GM19099 (cell line): ENCODE results near the gene SMIM26.

Source experiments
- POLR2A ChIP-seq: IDR thresholded peaks from 3 replicates; pipeline ENCODE4 v1.6.1; 2011; ENCODE audit warnings: low read depth; ENCODE audit not compliant: insufficient read length; ENCODE audit errors: extremely low read depth

SMIM26 gene

DNA sequence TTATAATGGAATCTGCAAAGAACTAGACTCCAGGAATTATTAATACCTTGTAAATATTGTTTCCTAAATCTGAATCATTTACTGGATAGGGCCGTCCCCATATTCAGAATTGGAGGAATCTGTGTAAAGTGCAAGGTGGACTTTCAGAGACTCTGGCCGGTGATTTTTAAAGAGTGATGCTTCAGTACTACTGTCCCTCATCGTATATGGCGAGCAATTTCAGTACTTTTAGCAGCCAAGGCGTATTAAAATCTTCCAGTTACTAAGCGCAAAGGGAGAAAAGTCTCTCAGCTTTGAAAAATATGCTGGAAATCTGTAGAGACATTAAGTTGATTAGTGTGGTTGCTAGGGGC lies 483 bp downstream of the SMIM26 start:
- TF ChIP-seq POLR2A: no peak

DNA sequence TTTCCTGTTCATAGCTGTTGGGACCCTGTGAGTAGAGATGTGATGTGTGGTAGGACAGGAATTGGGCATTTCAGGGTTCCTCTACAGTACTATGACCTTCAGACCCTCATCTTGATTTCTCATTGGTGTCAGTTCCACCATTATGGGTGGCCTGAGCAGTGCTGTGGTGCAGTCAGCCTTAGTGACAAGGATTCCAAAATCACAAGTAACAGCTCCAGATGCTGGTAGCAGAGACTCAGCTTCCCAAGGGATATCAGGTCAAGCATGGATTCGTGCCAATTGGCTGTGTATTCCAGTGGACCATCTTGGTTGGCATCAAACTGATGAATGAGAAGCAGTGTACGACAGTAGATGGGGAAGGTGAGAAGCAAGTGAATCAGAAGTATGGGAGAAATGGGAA lies 3.8 kb downstream of the SMIM26 start:
- TF ChIP-seq POLR2A: no peak

DNA sequence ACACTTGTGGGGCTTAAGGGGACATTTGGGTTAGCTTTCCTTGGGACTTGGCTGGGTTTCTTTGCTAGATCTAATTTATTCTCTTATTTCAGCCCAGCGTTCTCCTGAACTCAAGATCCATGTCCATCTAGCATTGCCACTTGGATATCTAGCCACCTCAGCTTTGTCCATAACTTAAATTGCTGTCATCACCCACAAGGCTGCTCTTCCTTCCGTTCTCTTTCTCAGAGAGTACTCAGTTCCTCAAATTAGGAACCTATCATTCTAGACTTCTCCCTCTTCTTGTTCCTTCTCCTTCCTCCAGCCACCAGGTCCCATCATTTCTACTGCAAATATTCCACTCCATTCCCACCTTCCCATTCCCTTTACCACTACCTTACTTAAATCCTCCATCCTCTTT lies 4.3 kb downstream of the SMIM26 start:
- no peak for TF ChIP-seq POLR2A

DNA sequence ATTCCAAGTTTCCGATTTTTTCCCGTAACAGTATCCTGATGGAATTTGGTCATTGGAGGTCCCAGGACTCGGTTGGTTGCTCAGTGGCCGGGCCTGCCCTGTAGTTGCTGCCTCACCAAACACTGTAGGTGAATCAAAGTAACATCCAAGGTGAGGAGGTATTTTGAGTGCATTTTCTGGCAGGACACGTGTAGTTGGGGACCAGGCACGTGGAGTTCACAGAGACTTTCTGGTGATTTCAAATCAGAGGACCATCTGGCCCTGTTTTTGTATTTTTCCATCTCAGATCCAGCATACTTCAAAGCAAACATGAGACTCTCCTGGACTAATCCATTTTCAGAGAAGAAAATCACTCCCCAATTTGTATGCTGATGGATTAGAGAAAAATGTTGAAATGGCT lies 10.7 kb downstream of the SMIM26 start:
- no peak for TF ChIP-seq POLR2A

DNA sequence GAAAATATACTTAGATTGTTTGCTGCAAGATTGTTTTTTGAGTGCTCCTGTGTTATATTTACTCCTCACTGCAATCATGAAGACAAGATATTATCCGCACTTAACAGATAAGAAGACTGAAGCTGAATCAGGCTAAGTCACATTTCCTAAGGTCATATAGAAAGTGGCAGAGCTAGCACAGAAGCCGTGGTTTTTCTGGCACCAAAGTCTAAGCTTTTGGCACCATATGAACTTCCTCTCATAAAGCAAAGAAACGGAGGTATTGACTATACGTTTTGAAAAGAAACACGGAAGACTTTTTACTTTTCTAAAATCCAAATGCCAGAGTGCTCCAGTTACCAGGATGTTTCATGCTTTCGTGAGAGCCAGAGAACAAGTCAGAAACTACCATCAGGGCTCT lies 11.3 kb downstream of the SMIM26 start:
- no peak for TF ChIP-seq POLR2A

DNA sequence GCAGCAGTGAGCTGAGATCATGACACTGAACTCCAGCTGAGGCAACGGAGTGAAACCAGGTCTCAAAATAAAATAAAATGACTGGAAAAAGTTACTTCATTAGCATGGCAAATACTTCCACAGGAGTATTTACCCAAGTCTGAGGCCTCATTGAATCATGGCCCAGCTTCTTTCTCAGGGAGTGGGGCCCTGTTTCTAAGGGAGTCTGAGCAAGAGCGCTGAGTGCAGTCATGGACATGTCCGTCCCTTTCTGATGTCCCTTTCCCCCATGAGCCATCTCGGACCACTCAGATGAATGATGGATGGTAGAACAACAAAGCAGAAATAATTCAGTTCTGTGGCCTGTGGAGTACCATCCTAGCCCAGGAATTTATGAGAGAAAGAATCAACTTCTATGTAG lies 12.8 kb downstream of the SMIM26 start:
- TF ChIP-seq POLR2A: no peak

DNA sequence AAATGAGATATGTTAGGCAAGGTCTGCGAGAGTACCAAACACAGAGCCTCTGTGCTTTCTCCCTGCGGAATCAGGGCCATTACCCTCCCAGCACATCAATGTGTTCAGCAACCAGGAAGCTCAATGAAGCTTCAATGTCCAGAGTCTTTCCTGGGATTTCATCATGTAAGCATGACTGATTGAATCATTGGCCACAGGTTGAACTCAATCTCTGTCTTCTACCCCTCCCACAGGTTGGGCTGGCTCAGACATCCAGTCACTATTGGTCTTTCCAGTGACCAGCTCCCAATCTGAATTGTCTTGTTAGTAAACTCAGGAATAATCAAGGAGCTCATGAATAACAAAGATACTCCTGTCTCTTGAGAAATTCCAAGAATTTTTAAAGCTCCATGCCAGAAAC lies 17.9 kb downstream of the SMIM26 start:
- no peak for TF ChIP-seq POLR2A

DNA sequence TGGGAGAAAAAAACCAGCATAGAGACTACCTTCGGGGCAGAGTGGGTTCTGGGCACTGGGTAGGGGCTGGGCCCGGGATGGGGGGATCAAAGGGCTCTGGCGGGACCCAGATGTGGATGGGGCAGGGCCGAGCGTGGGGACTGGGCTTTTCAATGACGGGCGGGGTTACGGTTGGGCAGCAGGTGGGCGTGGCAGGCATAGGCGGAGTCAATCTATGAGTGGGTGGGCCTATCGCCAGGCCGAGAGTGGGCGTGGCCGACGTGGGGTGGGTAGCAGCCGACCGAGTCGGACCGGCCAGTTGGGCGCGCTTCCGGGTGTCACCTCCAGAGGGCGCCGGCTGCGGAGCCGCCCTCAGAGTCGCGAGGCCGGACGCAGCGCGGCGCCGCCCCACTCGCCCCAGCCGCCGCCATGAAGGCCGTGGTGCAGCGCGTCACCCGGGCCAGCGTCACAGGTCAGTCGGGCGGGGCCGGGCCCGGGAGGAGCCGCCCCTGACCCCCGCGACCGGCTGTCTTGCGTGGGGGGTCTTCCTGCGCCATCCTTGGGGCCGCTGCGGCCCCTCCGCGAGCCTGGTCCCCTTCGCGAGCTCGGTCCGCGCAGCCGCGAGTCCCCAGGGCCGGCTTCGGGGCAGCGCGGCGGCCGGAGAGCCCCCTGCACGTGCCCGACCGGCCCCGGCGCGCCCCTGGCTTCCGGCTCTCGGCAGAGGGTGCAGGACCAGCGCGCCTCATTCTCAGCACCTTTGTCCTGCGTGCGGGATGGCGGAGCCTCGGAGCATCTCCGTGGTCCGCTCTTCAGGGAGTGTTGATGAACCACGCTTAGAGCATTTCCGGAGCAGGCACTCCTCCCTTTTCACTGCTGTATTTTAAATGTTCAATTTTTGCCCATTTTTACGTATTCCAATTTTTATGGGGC lies 20.7 kb downstream of the SMIM26 start, which contains the start of gene DTD1:
Gene DTD1, plus strand, starts transcription at position 390 of the 909 bp plus-strand sequence. Its CDS starts 19 bp downstream, at position 409.
- TF ChIP-seq POLR2A: peak; percentile 73

DNA sequence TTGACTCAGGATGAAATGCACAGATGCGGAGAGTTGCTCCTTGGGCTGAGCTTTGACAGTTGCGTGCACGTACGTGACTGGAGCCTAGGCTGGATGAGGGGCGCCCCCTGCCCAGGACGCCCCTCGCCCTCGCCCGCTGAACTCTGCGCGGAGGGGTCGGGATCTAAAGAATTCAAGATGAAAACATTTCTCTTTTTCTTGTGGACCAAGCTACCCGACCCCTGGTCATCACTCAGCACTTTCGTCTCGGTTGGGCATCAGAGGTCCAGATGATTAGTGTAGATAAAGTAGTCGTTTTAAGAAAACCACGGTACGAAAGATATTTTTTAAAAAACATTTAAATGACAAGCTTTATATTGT lies 21.3 kb downstream of the SMIM26 start:
- TF ChIP-seq POLR2A: no peak

DNA sequence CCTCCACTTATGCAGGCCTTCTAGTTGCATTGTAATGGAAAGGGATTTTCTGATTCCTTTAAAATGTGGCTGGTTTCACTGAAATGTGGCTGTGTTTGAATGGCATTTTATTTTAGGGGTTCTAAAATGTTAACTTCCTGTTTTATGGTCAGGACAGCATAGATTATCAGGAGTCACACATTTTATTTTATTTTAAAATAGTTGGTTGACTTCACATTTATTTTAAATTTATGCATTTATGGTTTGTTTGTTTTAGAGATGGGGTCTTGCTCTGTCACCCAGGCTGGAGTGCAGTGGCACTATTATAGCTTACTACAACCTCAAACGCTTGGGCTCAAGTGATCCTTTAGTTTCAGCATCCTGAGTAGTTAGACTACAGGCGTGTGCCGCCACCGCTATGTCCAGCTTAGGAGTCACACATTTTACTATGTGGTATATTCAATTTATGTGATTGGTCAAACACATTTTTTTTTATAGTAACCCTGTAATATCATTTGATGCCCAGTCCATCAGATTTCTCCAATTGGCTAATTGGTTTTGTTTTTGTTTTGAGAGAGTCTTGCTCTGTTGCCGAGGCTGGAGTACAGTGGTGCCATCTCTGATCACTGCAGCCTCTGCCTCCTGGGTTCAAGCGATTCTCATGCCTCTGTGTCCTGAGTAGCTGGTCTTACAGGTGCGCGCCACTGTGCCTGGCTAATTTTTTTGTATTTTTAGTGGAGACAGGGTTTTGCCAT lies 22.9 kb downstream of the SMIM26 start:
- TF ChIP-seq POLR2A: no peak

DNA sequence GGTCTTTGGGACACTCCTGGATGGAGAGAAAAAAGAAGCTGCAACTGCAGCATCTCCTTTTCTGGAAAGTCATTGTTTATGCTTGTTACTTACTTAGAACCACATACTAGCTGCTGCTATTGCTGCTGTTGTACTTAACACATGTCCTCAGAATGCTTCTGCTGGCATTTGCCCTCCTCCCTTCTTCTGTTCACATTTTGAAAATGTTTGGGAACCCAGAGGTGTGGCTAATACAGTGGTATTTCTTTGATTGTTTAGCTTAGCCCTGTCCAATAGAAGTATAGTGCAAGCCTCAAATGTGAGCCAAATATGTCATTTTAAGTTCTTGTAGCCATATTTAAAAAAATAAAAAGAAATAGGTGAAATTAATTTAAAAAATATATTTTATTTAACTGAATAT lies 29.0 kb downstream of the SMIM26 start:
- TF ChIP-seq POLR2A: no peak

DNA sequence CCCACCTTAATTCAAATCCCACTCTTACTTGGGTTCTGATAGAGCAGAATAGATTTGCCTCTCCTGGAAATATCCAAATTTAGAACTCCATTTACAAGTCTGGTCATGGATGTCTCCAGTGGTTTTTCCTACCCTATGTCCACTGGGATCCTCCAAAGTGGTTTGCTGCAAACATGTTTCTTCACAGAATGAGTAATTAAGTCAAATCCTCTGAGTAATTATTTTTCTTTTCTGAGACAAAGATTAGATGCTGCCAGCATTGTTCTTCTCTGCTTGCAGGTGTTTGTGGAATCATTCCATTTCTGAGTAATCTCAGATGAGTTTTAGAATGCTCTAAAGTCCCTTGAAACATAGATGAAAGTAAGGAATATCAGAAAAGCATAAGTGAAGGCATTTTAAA lies 42.5 kb downstream of the SMIM26 start:
- TF ChIP-seq POLR2A: no peak

DNA sequence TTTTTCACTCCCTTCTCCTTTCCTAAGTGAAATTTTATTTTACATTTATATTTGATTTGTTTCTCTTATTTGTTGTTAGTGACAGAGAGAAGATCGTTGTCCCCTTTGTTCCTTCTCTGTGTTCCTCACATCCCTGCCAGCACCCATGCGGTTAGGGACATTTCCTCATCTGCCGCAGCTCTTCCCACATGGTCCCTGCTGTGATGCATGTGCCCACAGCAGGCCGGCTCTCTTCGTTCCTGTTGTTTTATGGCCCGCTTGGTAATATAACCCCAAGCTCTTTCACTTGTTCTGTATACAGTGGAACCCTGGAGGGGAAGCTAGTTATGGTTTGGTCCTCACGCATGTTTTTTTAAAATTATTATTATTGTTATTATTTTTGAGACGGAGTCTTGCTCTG lies 44.3 kb downstream of the SMIM26 start:
- TF ChIP-seq POLR2A: no peak

DNA sequence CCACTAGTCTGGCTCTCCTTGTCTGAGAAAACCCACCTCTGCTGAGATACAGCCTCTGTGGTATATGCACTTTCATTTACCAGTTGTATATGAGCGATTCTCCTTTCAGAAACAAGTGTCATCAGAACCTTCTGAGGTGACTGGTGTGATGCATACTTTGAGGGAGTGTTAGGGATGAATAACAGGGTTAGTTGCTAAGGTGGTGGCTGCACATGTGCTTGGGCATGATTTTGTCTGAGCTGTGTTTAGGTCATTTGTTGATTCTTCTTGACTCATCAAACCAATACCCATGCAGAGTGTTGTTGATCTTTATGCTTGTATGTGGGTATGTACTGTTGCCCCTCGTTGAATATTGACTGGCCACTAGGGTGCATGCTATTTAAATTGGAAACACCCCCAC lies 46.3 kb downstream of the SMIM26 start:
- no peak for TF ChIP-seq POLR2A

DNA sequence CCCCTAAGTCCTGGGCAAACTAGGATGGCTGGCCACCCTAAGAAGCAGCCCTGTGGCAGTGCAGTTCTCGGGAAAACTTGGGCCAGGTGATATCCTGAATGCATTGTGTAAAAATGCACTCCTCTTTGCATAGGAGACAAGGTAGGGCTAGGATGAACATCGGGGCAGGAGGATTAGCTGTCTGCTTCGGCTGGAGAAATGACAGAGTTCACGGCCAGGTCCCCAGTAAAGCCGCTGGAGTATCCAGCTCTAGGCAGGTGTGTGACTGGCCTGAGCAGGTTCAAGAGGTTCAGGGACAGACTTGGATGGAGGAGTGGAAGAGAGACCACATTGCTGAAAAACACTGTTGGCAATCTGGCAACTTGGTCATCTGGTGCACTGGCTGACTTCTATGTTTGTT lies 47.0 kb downstream of the SMIM26 start:
- TF ChIP-seq POLR2A: no peak

DNA sequence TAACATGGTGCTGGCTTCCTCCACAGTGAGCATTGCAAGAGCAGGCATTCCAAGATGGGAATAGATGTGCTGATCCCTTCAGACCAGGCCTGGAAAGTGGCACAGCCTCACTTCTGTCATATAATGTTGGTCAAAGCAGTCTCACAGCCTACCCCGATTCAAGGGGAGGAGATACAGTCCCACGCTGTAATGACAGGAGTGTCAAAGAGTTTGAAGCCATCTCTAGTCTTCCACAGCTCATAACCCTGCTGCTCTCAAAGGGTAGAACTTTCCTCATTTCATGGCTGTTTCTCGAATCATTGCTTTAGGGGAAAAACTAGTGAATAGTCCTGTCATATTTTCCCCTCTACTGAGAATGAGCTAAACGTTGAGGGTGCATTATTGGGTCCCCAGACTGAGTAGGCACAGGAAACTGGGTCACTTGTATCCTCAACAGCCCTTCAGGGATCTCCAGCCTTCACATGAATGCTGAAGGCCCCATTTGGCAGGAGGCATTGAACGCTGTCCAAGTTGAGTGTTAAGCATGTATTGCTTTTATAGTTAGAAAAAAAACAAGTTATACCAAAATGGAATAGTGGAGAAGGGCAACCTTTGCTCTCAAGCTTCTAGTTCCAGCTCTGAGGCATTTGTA lies 47.9 kb downstream of the SMIM26 start:
- no peak for TF ChIP-seq POLR2A
